ENCODE measurements around the gene RIOK1.

Gene RIOK1

DNA sequence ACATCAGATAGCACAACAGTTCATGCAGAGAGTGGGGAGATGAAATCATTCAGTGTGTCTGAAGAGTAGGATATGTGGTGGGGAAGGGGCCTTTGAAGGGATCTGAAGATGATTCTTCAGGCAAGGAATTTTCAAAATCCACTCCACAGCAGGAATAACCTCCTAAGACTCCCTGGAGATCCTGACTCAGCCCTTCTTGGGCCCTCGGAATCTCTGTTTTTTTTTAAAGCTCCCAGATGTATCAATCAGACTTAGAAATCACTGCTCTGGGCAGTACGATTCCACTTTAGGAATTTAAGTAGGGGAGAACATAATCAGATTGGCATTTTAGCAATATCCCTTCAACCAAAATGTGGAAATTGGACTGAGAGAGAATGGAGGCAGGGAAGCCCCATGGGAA lies 55.5 kb downstream of the RIOK1 start:
- peaks cover 14% of the 10 kb centered on the region for H3K4me1 ChIP-seq (ENCODE audit: insufficient read depth, poor library complexity, severe bottlenecking)
- H3K4me3 ChIP-seq (ENCODE audit: severe bottlenecking): no peak overlapping the region
- TF ChIP-seq, protein P1, sequence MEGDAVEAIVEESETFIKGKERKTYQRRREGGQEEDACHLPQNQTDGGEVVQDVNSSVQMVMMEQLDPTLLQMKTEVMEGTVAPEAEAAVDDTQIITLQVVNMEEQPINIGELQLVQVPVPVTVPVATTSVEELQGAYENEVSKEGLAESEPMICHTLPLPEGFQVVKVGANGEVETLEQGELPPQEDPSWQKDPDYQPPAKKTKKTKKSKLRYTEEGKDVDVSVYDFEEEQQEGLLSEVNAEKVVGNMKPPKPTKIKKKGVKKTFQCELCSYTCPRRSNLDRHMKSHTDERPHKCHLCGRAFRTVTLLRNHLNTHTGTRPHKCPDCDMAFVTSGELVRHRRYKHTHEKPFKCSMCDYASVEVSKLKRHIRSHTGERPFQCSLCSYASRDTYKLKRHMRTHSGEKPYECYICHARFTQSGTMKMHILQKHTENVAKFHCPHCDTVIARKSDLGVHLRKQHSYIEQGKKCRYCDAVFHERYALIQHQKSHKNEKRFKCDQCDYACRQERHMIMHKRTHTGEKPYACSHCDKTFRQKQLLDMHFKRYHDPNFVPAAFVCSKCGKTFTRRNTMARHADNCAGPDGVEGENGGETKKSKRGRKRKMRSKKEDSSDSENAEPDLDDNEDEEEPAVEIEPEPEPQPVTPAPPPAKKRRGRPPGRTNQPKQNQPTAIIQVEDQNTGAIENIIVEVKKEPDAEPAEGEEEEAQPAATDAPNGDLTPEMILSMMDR (IDR thresholded peaks at IDR 0.05; ENCODE audit: poor library complexity, severe bottlenecking): no peak
- no peaks in the 10 kb centered on the region for H3K27me3 ChIP-seq (ENCODE audit: insufficient read depth, poor library complexity, severe bottlenecking)
- H3K9me3 ChIP-seq (ENCODE audit: severe bottlenecking): no peaks in the 10 kb centered on the region
- ATAC-seq (ENCODE audit: low read depth) (no peak), DNase-seq (ENCODE audit: low spot score) (no peak)
- no peaks in the 10 kb centered on the region for H3K36me3 ChIP-seq (ENCODE audit: low read depth)
- no peak overlapping the region for H3K27ac ChIP-seq (ENCODE audit: poor library complexity, severe bottlenecking)

DNA sequence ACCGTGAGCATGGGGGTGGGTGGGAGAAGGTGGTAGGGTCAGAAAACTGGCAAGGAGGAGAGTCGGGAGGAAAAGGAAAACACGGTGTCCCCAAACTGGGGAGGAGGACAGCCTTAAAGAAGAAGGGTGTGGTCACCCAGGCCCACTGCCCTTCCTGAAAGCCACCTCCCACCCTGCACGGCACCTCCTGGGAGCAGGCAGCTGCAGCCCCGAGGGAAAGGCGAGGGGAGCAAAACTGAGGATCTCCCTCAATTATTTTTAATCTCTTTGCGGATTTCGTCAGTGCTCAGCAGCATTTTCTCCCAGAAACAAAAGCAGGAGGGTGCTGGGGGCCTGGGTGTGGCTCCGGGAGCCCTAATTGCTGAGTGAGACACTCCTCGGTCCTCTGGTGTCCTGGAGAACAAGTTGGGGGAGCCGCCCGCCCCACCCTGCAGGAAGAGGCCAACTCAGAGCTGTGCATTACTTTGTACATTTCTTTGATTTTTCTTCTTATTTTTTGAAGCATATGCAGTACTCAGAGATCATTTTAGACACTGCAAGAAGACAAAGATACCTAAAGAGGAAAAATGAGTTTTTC lies 56.4 kb downstream of the RIOK1 start:
- Histone ChIP-seq H3K4me3 (ENCODE audit: severe bottlenecking) (no peak overlapping the region), H3K4me1 (ENCODE audit: insufficient read depth, poor library complexity, severe bottlenecking) (peaks cover 14% of the 10 kb centered on the region), H3K36me3 (ENCODE audit: low read depth) (no peaks in the 10 kb centered on the region), H3K9me3 (ENCODE audit: severe bottlenecking) (no peaks in the 10 kb centered on the region), H3K27me3 (ENCODE audit: insufficient read depth, poor library complexity, severe bottlenecking) (no peaks in the 10 kb centered on the region), H3K27ac (ENCODE audit: poor library complexity, severe bottlenecking) (peak overlapping the region; percentile 42)
- DNase-seq (ENCODE audit: low spot score) (no peak), ATAC-seq (ENCODE audit: low read depth) (peak; percentile 15; the same call in 1 of the 3 replicates)
- TF ChIP-seq, protein P1 (IDR thresholded peaks at IDR 0.05; ENCODE audit: poor library complexity, severe bottlenecking): no peak

DNA sequence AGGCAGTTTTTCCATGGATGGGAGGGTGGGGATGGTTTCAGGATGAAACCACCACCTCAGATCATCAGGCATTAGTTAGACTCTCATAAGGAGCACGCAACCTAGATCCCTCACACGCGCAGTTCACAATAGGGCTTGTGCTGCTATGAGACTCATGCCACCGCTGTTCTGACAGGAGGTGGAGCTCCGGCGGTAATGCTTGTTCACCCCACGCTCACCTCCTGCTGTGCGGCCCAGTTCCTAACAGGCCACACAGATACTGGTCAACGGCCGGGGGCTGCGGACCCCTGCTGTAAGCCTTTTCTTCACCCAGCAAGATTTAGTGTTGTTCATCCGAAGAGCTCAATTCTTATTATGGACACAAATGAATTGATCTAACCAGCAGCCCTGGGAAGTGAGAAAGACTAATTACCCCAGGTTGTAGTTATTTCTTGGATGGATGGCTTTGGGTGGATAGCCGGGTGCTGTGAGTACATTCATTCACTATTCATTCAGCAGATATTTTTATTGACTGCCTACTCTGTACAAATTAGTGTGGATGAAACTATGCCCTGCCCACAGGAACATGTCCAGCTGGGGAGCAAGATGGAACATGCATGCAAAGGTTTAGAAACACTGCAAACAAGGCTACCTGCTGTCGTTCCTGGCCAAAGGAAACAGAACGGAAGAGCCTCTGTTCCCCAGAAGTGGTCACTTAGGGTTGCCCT lies 57.2 kb downstream of the RIOK1 start:
- DNase-seq (ENCODE audit: low spot score) (no peak), ATAC-seq (ENCODE audit: low read depth) (peak; percentile 86)
- no peak overlapping the region for H3K4me3 ChIP-seq (ENCODE audit: severe bottlenecking)
- TF ChIP-seq, protein P1 (IDR thresholded peaks at IDR 0.05; ENCODE audit: poor library complexity, severe bottlenecking): no peak
- no peaks in the 10 kb centered on the region for H3K36me3 ChIP-seq (ENCODE audit: low read depth)
- peak overlapping the region; percentile 42 for H3K27ac ChIP-seq (ENCODE audit: poor library complexity, severe bottlenecking)
- peaks cover 14% of the 10 kb centered on the region for H3K4me1 ChIP-seq (ENCODE audit: insufficient read depth, poor library complexity, severe bottlenecking)
- H3K9me3 ChIP-seq (ENCODE audit: severe bottlenecking): no peaks in the 10 kb centered on the region
- H3K27me3 ChIP-seq (ENCODE audit: insufficient read depth, poor library complexity, severe bottlenecking): no peaks in the 10 kb centered on the region

DNA sequence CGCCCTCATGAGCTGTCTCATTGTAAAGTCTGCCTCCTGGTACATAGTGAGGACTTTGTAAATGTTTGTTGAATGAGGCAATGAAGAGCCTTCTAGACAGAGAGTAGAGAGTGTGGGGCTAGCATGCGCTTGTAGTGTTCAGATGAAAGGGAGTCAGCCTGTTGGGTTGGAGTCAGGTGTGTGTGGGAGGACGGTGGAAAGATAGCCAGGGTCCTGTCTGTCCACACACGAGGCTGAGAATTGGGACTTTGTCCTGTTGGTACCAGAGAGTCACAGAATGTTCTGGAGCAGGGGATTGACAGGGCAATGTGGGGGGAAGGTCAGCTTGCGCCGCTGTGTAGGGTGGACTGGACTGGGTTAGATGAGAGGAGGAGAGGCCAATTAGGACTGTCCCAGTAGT lies 58.6 kb downstream of the RIOK1 start:
- Histone ChIP-seq H3K4me1 (ENCODE audit: insufficient read depth, poor library complexity, severe bottlenecking) (peaks cover 14% of the 10 kb centered on the region), H3K9me3 (ENCODE audit: severe bottlenecking) (no peaks in the 10 kb centered on the region), H3K4me3 (ENCODE audit: severe bottlenecking) (no peak overlapping the region), H3K36me3 (ENCODE audit: low read depth) (no peaks in the 10 kb centered on the region), H3K27ac (ENCODE audit: poor library complexity, severe bottlenecking) (no peak overlapping the region), H3K27me3 (ENCODE audit: insufficient read depth, poor library complexity, severe bottlenecking) (no peaks in the 10 kb centered on the region)
- DNase-seq (ENCODE audit: low spot score): no peak
- no peak for ATAC-seq (ENCODE audit: low read depth)
- TF ChIP-seq, protein P1 (IDR thresholded peaks at IDR 0.05; ENCODE audit: poor library complexity, severe bottlenecking): no peak

DNA sequence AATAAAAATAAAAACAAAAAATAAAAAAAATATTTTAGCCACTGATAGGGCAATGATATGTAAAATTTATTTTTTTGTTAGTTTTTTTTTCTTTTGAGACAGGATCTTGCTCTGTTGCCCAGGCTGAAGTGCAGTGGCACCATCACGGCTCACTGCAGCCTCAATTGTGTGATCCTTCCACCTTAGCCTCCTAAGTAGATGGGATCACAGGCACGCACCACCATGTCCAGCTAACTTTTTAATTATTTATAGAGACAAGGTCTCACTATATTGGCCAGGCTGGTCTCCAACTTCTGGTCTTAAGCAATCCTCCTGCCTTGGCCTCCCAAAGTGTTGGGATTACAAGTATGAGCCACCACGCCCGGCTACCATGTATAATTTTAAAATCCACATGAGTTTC lies 59.4 kb downstream of the RIOK1 start:
- Histone ChIP-seq H3K27ac (ENCODE audit: poor library complexity, severe bottlenecking) (no peak overlapping the region), H3K36me3 (ENCODE audit: low read depth) (no peaks in the 10 kb centered on the region), H3K9me3 (ENCODE audit: severe bottlenecking) (no peaks in the 10 kb centered on the region), H3K27me3 (ENCODE audit: insufficient read depth, poor library complexity, severe bottlenecking) (no peaks in the 10 kb centered on the region), H3K4me1 (ENCODE audit: insufficient read depth, poor library complexity, severe bottlenecking) (peaks cover 14% of the 10 kb centered on the region), H3K4me3 (ENCODE audit: severe bottlenecking) (no peak overlapping the region)
- DNase-seq (ENCODE audit: low spot score): no peak
- ATAC-seq (ENCODE audit: low read depth): no peak
- TF ChIP-seq, protein P1 (IDR thresholded peaks at IDR 0.05; ENCODE audit: poor library complexity, severe bottlenecking): no peak

Data from RWPE2 (cell line).